Suprapubic skin (tissue), 4 donors: ENCODE results near the gene LRRC4C.

Experiments used
- CTCF ChIP-seq, 2 donors: fragments of 200-600 bp in 1 of 2; fragments of 450-650 bp in 1 of 2; sonication (generic) in 1 of 2; IDR thresholded peaks; one replicate each; pipeline ENCODE4 v1.5.1; 2016 to 2019; ENCODE audit warnings: antibody characterized with exemption in 2 of 2, mild to moderate bottlenecking in 1 of 2, moderate library complexity in 1 of 2
- POLR2A ChIP-seq, 2 donors: fragments of 450-650 bp; IDR thresholded peaks; one replicate each; pipeline ENCODE4 v1.6.1; 2017; ENCODE audit warnings: antibody characterized with exemption in 2 of 2, mild to moderate bottlenecking in 2 of 2, moderate library complexity in 2 of 2
- POLR2AphosphoS5 ChIP-seq, 3 donors: sonication (generic); formaldehyde crosslinking; IDR thresholded peaks; one replicate each; pipeline ENCODE4 v1.6.1; 2017; ENCODE audit warnings: antibody characterized with exemption in 3 of 3

GRCh38 chr11:41399323-41399722 lies 60.1 kb downstream of the LRRC4C start:
- TF ChIP-seq CTCF (IDR thresholded peaks at IDR 0.05) (no peak), POLR2AphosphoS5 (IDR thresholded peaks at IDR 0.05) (no peak), POLR2A (IDR thresholded peaks at IDR 0.05) (no peak)
